ENCODE results near the gene GCK. TPM values are rescaled to one million over a fixed set of nuclear protein-coding genes. Genes with fewer than 3 reads are reported as not detected.
A peak's percentile ranks its signal among the peaks of the same experiment; 100 is the strongest.

GCK gene
- total and polyA plus RNA-seq, 2 experiments from 2014 or later = 1.7 to 2.5 TPM

DNA sequence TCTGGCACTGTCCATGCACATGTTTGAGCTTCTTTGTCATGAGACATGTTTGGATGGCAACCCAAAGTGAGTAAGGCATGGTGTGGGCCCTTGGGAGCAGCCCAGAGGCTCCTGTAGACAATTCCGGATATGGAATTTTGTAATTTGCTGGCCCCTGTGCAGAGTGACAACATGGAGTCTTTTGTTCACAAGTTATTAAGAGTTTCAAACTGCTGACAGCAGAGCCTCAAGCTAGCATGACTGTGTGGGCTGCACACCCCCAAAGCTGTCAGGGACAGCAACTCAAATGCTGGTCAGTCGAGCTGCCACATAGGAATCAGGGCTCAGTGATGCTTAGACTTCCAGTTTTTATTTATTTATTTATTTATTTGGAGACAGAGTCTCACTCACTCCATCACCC is 41.1 kb downstream of the GCK start:
- H4K20me1 ChIP-seq (ENCODE audit: insufficient read depth, poor library complexity, severe bottlenecking) = no peaks in the 10 kb centered on the region
- DNase-seq (ENCODE audit: low spot score) = no peak
- H3K36me3 ChIP-seq (replicated peaks; ENCODE audit: insufficient read depth, low read depth) = no peaks in the 10 kb centered on the region
- H3K4me2 ChIP-seq = no peak overlapping the region
- H3K27me3 ChIP-seq = peaks cover 22% of the 10 kb centered on the region
- H2AFZ ChIP-seq = no peak overlapping the region
- no peak overlapping the region for H3K27ac ChIP-seq
- TF ChIP-seq EZH2phosphoT487 (IDR thresholded peaks at IDR 0.05; ENCODE audit: low read depth, severe bottlenecking, unreplicated experiment) (no peak), EZH2 (IDR thresholded peaks at IDR 0.05; ENCODE audit: borderline replicate concordance) (no peak)
- TF ChIP-seq, protein P1, sequence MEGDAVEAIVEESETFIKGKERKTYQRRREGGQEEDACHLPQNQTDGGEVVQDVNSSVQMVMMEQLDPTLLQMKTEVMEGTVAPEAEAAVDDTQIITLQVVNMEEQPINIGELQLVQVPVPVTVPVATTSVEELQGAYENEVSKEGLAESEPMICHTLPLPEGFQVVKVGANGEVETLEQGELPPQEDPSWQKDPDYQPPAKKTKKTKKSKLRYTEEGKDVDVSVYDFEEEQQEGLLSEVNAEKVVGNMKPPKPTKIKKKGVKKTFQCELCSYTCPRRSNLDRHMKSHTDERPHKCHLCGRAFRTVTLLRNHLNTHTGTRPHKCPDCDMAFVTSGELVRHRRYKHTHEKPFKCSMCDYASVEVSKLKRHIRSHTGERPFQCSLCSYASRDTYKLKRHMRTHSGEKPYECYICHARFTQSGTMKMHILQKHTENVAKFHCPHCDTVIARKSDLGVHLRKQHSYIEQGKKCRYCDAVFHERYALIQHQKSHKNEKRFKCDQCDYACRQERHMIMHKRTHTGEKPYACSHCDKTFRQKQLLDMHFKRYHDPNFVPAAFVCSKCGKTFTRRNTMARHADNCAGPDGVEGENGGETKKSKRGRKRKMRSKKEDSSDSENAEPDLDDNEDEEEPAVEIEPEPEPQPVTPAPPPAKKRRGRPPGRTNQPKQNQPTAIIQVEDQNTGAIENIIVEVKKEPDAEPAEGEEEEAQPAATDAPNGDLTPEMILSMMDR (IDR thresholded peaks at IDR 0.05; ENCODE audit: poor library complexity) = no peak
- peaks cover 9% of the 10 kb centered on the region for H3K4me1 ChIP-seq (ENCODE audit: insufficient read depth)
- no peaks in the 10 kb centered on the region for H3K79me2 ChIP-seq
- no peaks in the 10 kb centered on the region for H3K9me2 ChIP-seq (replicated peaks; ENCODE audit: insufficient read depth)
- H3K4me3 ChIP-seq = no peak overlapping the region
- WGBS (ENCODE audit: low lambda C conversion rate, missing lambda C conversion rate) = 84% methylated on average over 2 of the region's 2 CpGs
- no peaks in the 10 kb centered on the region for H3K9me3 ChIP-seq (ENCODE audit: low read depth)

DNA sequence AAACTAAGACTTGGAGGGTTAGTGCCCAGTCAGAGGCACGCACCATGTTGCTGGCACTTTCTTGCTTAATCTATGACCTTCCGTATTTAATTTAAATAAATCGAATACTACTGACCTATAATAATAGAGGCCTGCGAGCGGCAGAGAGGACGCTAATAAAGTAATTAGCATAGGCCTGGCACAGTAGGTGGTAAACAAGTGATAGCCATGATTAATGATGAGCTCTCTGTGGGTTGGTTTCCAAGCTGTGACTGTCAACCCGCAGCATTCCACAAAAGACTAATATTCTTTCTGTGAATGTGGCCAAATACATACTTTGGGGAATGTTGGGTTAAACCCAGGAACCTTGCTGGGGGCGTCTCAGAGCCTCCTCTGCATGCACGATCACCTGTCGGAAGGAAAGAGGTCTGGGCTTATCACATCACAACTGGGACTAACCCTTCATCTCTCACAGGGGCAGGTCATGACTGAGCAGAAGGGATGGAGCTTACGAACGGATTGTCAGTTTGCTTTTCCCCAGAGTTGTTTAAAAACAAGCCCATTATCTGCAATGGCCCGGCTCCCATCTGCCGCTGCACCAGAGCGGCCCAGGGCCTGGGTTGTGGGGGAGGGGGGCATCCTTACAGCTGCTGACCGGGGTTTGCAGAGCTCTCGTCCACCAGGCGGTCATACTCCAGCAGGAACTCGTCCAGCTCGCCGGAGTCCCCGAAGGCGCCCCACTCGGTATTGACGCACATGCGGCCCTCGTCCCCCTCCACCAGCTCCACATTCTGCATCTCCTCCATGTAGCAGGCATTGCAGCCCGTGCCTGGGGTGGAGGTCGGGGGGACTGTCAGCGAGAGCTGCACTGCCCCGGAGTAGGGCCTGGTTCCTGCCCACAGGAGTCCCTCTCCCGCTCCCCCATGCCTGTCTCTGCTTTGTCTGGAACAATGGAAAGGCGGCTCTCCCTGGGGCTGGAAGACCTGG is 41.9 kb downstream of the GCK start:
- H3K9me3 ChIP-seq (ENCODE audit: low read depth) = no peaks in the 10 kb centered on the region
- peaks cover 22% of the 10 kb centered on the region for H3K27me3 ChIP-seq
- DNase-seq (ENCODE audit: low spot score) = peak; percentile 54
- no peaks in the 10 kb centered on the region for H3K36me3 ChIP-seq (replicated peaks; ENCODE audit: insufficient read depth, low read depth)
- TF ChIP-seq EZH2 (IDR thresholded peaks at IDR 0.05; ENCODE audit: borderline replicate concordance) (no peak), EZH2phosphoT487 (IDR thresholded peaks at IDR 0.05; ENCODE audit: low read depth, severe bottlenecking, unreplicated experiment) (no peak)
- TF ChIP-seq, protein P1 (IDR thresholded peaks at IDR 0.05; ENCODE audit: poor library complexity) = no peak
- no peaks in the 10 kb centered on the region for H4K20me1 ChIP-seq (ENCODE audit: insufficient read depth, poor library complexity, severe bottlenecking)
- H3K79me2 ChIP-seq = no peaks in the 10 kb centered on the region
- H3K4me2 ChIP-seq = peak overlapping the region; percentile 41
- H3K27ac ChIP-seq = peak overlapping the region; percentile 20
- H3K9me2 ChIP-seq (replicated peaks; ENCODE audit: insufficient read depth) = no peaks in the 10 kb centered on the region
- peaks cover 9% of the 10 kb centered on the region for H3K4me1 ChIP-seq (ENCODE audit: insufficient read depth)
- WGBS (ENCODE audit: low lambda C conversion rate, missing lambda C conversion rate) = 54% methylated on average over 33 of the region's 33 CpGs
- no peak overlapping the region for H2AFZ ChIP-seq
- no peak overlapping the region for H3K4me3 ChIP-seq

DNA sequence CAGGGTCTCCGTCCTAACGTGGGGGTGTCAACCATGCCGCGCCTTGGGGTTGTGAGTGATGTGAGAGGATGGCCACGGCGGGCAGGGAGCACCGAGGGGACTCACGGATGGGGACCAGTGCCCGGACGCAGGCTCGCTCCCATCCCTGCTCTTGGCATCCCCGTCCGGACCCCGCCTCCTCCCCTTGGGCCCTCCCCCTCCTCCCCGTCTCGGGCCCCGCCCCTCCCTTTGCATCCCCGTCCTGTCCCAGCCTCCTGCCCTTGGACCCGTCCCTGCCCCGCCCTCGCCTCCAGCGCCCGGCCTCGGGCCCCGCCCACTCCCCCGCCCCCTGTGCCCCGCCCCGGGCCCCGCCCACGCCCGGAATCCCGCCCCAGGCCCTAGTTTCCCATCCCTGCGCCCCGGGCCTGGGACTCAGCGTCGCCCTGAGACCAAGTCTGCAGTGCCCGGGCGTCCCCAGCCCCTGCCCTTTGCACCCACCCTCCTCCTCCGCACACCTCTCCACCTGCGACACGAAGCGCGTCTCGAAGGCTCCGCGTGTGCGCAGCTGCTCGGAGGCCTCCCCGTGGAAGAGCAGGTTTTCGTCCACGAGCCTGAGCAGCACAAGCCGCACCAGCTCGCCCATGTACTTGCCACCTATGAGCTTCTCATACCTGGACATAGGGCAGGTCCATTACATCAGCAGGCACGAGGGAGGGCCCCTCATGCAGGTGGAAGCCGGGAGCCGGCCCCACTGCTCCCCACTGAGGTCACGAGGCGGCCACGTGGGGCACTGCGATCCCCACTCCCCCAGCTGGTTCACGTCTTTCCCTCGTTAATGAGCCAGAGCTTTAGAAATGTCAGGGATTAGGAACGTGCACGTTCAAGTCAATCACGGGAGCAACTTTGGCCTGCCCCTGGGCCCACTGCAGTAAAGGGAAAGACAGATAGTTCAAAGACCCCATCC is 43.0 kb downstream of the GCK start:
- H3K4me3 ChIP-seq = no peak overlapping the region
- WGBS (ENCODE audit: low lambda C conversion rate, missing lambda C conversion rate) = 34% methylated on average over 39 of the region's 65 CpGs
- no peaks in the 10 kb centered on the region for H3K36me3 ChIP-seq (replicated peaks; ENCODE audit: insufficient read depth, low read depth)
- H3K79me2 ChIP-seq = no peaks in the 10 kb centered on the region
- no peak overlapping the region for H3K27ac ChIP-seq
- TF ChIP-seq, protein P1 (IDR thresholded peaks at IDR 0.05; ENCODE audit: poor library complexity) = no peak
- TF ChIP-seq EZH2 (IDR thresholded peaks at IDR 0.05; ENCODE audit: borderline replicate concordance) (no peak), EZH2phosphoT487 (IDR thresholded peaks at IDR 0.05; ENCODE audit: low read depth, severe bottlenecking, unreplicated experiment) (no peak)
- no peaks in the 10 kb centered on the region for H3K9me3 ChIP-seq (ENCODE audit: low read depth)
- H3K4me1 ChIP-seq (ENCODE audit: insufficient read depth) = peaks cover 9% of the 10 kb centered on the region
- H3K4me2 ChIP-seq = peak overlapping the region; percentile 86
- H2AFZ ChIP-seq = peak overlapping the region; percentile 76
- peak; percentile 79 for DNase-seq (ENCODE audit: low spot score)
- no peaks in the 10 kb centered on the region for H3K9me2 ChIP-seq (replicated peaks; ENCODE audit: insufficient read depth)
- H3K27me3 ChIP-seq = peaks cover 22% of the 10 kb centered on the region
- H4K20me1 ChIP-seq (ENCODE audit: insufficient read depth, poor library complexity, severe bottlenecking) = no peaks in the 10 kb centered on the region
